DMS114 treated with DMSO at 0.1 percent for 48 hours (cell line): ENCODE results near the gene SLC25A29.

Source experiments
- DNase-seq: peaks from one replicate; lab custom pipeline; 2025; ENCODE audit not compliant: unreplicated experiment; lab: John Stamatoyannopoulos, UW

Gene SLC25A29

GRCh38 chr14:100332071-100332639 lies 25.9 kb upstream of the SLC25A29 start:
- no peak for DNase-seq

GRCh38 chr14:100330388-100330931 lies 24.2 kb upstream of the SLC25A29 start:
- no peak for DNase-seq

- DNase-seq = no peak
Measured at GRCh38 chr14:100330007-100330344, 23.7 kb upstream of the SLC25A29 start.

GRCh38 chr14:100329233-100330006 lies 23.2 kb upstream of the SLC25A29 start:
- DNase-seq = no peak

- no peak for DNase-seq
Measured at GRCh38 chr14:100328495-100329163, 22.4 kb upstream of the SLC25A29 start.

- no peak for DNase-seq
Measured at GRCh38 chr14:100327128-100327527, 20.9 kb upstream of the SLC25A29 start.

- no peak for DNase-seq
Measured at GRCh38 chr14:100325958-100326357, 19.7 kb upstream of the SLC25A29 start.

GRCh38 chr14:100325231-100325632 lies 19.0 kb upstream of the SLC25A29 start:
- DNase-seq = no peak

- DNase-seq = no peak
Measured at GRCh38 chr14:100323942-100324307, 17.7 kb upstream of the SLC25A29 start.

- no peak for DNase-seq
Measured at GRCh38 chr14:100323121-100323941, 17.1 kb upstream of the SLC25A29 start, which contains the start of gene SLC25A47. Gene SLC25A47, plus strand, starts transcription at chr14:100323339. Its CDS starts 76 bp downstream, at chr14:100323415.

GRCh38 chr14:100322138-100322957 lies 16.1 kb upstream of the SLC25A29 start:
- no peak for DNase-seq

- no peak for DNase-seq
Measured at GRCh38 chr14:100321473-100322137, 15.4 kb upstream of the SLC25A29 start.

GRCh38 chr14:100320157-100320856 lies 14.1 kb upstream of the SLC25A29 start:
- DNase-seq = no peak

GRCh38 chr14:100317912-100318808 lies 11.9 kb upstream of the SLC25A29 start:
- DNase-seq = no peak

GRCh38 chr14:100317389-100317788 lies 11.1 kb upstream of the SLC25A29 start:
- DNase-seq = no peak

- no peak for DNase-seq
Measured at GRCh38 chr14:100314724-100315123, 8.5 kb upstream of the SLC25A29 start.

GRCh38 chr14:100313464-100314230 lies 7.4 kb upstream of the SLC25A29 start:
- DNase-seq = no peak
